ENCODE data around the gene PLPPR5.
"Not testable (repeated sequence)": the region's sequence is repeated elsewhere in the genome, so short reads cannot be mapped to it uniquely, and the experiment has no call there.

PLPPR5 gene

GRCh38 chr1:99004861-99005442 is at the start of gene PLPPR5:
PLPPR5 (minus strand) TSS chr1:99004861; CDS start chr1:99004671, 190 bp downstream.
- DNase-seq, result peak; percentile 4

- no peak for DNase-seq
Measured at GRCh38 chr1:99051611-99052283, 47.1 kb upstream of the PLPPR5 start.

GRCh38 chr1:99049745-99050144 is 45.1 kb upstream of the PLPPR5 start:
- no peak for DNase-seq

GRCh38 chr1:99036746-99037145 is 32.1 kb upstream of the PLPPR5 start:
- not testable (repeated sequence) for DNase-seq

GRCh38 chr1:99018313-99018712 is 13.7 kb upstream of the PLPPR5 start:
- no peak for DNase-seq

GRCh38 chr1:99017655-99018054 is 13.0 kb upstream of the PLPPR5 start:
- DNase-seq, result no peak

GRCh38 chr1:99010679-99011078 is 6.0 kb upstream of the PLPPR5 start:
- no peak for DNase-seq

- DNase-seq, result no peak
Measured at GRCh38 chr1:99007366-99007765, 2.7 kb upstream of the PLPPR5 start.

GRCh38 chr1:99005537-99005942 is 879 bp upstream of the PLPPR5 start:
- no peak for DNase-seq

- no peak for DNase-seq
Measured at GRCh38 chr1:99004254-99004860, 304 bp downstream of the PLPPR5 start.

- no peak for DNase-seq
Measured at GRCh38 chr1:99003581-99004253, 944 bp downstream of the PLPPR5 start.

GRCh38 chr1:98992844-98993243 is 11.8 kb downstream of the PLPPR5 start:
- DNase-seq, result no peak

- peak; percentile 12 for DNase-seq
Measured at GRCh38 chr1:98991127-98992012, 13.3 kb downstream of the PLPPR5 start.

- no peak for DNase-seq
Measured at GRCh38 chr1:98989556-98989907, 15.1 kb downstream of the PLPPR5 start.

GRCh38 chr1:98988904-98989555 is 15.6 kb downstream of the PLPPR5 start:
- DNase-seq, result no peak

GRCh38 chr1:98985687-98986086 is 19.0 kb downstream of the PLPPR5 start:
- DNase-seq, result no peak

- DNase-seq, result no peak
Measured at GRCh38 chr1:98981917-98982513, 22.6 kb downstream of the PLPPR5 start.

- DNase-seq, result no peak
Measured at GRCh38 chr1:98979463-98979862, 25.2 kb downstream of the PLPPR5 start.

- no peak for DNase-seq
Measured at GRCh38 chr1:98975810-98976209, 28.9 kb downstream of the PLPPR5 start.

- DNase-seq, result no peak
Measured at GRCh38 chr1:98975113-98975512, 29.5 kb downstream of the PLPPR5 start.

- DNase-seq, result no peak
Measured at GRCh38 chr1:98969798-98970490, 34.7 kb downstream of the PLPPR5 start.
